K562 (cell line): ENCODE results near the gene SAMD14. TPM values are rescaled to one million over a fixed set of nuclear protein-coding genes. Genes with fewer than 3 reads are reported as not detected.

Experiments used
- ATAC-seq: fragments of 200-7000 bp; cut with Tn5 transposase; 3 replicates; pipeline ENCODE4 v1.9.1; 2020; ENCODE audit warnings: moderate library complexity
- BruUV-seq: library from RNA; stranded (reverse); fragments of 400-500 nt; replicated peaks from 2 replicates; lab custom pipeline; 2021; lab: Mats Ljungman, UMichigan
- CTCF ChIA-PET: fragments of 300-600 bp; formaldehyde crosslinking; extraction: SDS; loops from one replicate; lab custom pipeline; 2021; ENCODE audit warnings: low intra/inter-chr PET ratio; lab: Yijun Ruan, JAX
- POLR2A ChIA-PET: fragments of 300-600, 350-650 bp; sonication (Branson Sonifier 250); formaldehyde crosslinking; extraction: SDS; loops from one replicate; lab custom pipeline; 2021; ENCODE audit warnings: antibody characterized with exemption, inconsistent platforms; lab: Yijun Ruan, JAX
- DNase-seq, 4 experiments: peaks; one replicate each; pipeline versions ENCODE4 v3.0.0 to v3.0.0-alpha.2; 2011 to 2018; ENCODE audit warnings: low spot score in 3 of 4, mixed read lengths in 3 of 4; ENCODE audit errors: extremely low read depth in 1 of 4
- FAIRE-seq: peaks from 2 replicates; lab custom pipeline; 2011; peaks lifted over from hg19 to GRCh38; lab: Jason Lieb, UNC
- H2AFZ ChIP-seq: 2 replicates; pipeline ENCODE4 v1.6.0; 2011; ENCODE audit warnings: low read depth, low read length, control low read depth, inconsistent platforms
- H3K27ac ChIP-seq: fragments of 200-600 bp; 3 replicates; pipeline ENCODE4 v1.8.0; 2011; ENCODE audit warnings: low read depth, mild to moderate bottlenecking, control low read depth, inconsistent platforms, low read length, moderate library complexity, mixed read lengths; ENCODE audit errors: extremely low read depth
- H3K27me3 ChIP-seq, 2 experiments: fragments of 300-600 bp in 1 of 2; 2 replicates in 1 of 2; 3 replicates in 1 of 2; pipeline versions ENCODE4 v1.6.0 to v1.8.0; 2011; ENCODE audit warnings: inconsistent platforms in 2 of 2, low read length in 2 of 2, mild to moderate bottlenecking in 1 of 2, mixed read lengths in 1 of 2, moderate library complexity in 1 of 2; ENCODE audit not compliant: control insufficient read depth in 2 of 2, insufficient read depth in 2 of 2
- H3K36me3 ChIP-seq: fragments of 300-600 bp; 3 replicates; pipeline ENCODE4 v1.8.0; 2011; ENCODE audit warnings: mild to moderate bottlenecking, low read length, inconsistent platforms; ENCODE audit not compliant: control insufficient read depth, insufficient read depth
- H3K4me1 ChIP-seq, 2 experiments: fragments of 200-600 bp in 1 of 2; replicated peaks in 1 of 2; 2 replicates in 1 of 2; 3 replicates in 1 of 2; pipeline versions ENCODE4 v1.5.1 to v1.8.0; 2011; ENCODE audit warnings: inconsistent platforms in 2 of 2, low read length in 2 of 2, mild to moderate bottlenecking in 1 of 2, mixed read lengths in 1 of 2, moderate library complexity in 1 of 2; ENCODE audit not compliant: control insufficient read depth in 2 of 2, insufficient read depth in 2 of 2
- H3K4me2 ChIP-seq: 2 replicates; pipeline ENCODE4 v1.6.1; 2011; ENCODE audit warnings: low read length, control low read depth, inconsistent platforms, mixed read lengths; ENCODE audit not compliant: insufficient read depth
- H3K4me3 ChIP-seq: fragments of 200-600 bp; sonication (generic), shearing (Covaris generic); 2 replicates; pipeline ENCODE4 v1.5.1; 2016; ENCODE audit warnings: control low read depth, inconsistent platforms
- H3K79me2 ChIP-seq: fragments of 200-600 bp; 3 replicates; pipeline ENCODE4 v1.8.0; 2011; ENCODE audit warnings: low read length, inconsistent platforms; ENCODE audit not compliant: control insufficient read depth, insufficient read depth
- H3K9ac ChIP-seq, 2 experiments: 2 replicates each; pipeline versions ENCODE4 v1.6.0 to v1.6.1; 2011; ENCODE audit warnings: low read depth in 2 of 2, low read length in 2 of 2, control low read depth in 1 of 2, inconsistent platforms in 1 of 2, mild to moderate bottlenecking in 1 of 2, mixed read lengths in 1 of 2; ENCODE audit not compliant: insufficient read depth in 1 of 2
- H3K9me1 ChIP-seq: one replicate; pipeline ENCODE4 v1.6.0; 2011; ENCODE audit warnings: inconsistent platforms, mild to moderate bottlenecking, low read length, moderate library complexity; ENCODE audit not compliant: control insufficient read depth, insufficient read depth
- H3K9me3 ChIP-seq: replicated peaks from 2 replicates; pipeline ENCODE4 v1.5.1; 2011; ENCODE audit warnings: low read depth, low read length, inconsistent platforms; ENCODE audit not compliant: control insufficient read depth, insufficient read depth
- H4K20me1 ChIP-seq: replicated peaks from 2 replicates; pipeline ENCODE4 v1.6.1; 2011; ENCODE audit warnings: low read length, inconsistent platforms, mixed read lengths; ENCODE audit not compliant: control insufficient read depth, insufficient read depth
- GATAD2A ChIP-seq: fragments of 450-650 bp; IDR thresholded peaks from 2 replicates; pipeline ENCODE4 v1.6.1; 2017
- SMAD2 ChIP-seq: fragments of 150-350 bp; IDR thresholded peaks from 2 replicates; pipeline ENCODE4 v1.6.1; 2014; ENCODE audit warnings: low read depth, mild to moderate bottlenecking, low read length
- WGBS: fragments of 100-300 bp; shearing (Covaris generic); methylation state at CpG from one replicate; pipeline ENCODE4 v1.1.6; 2016; ENCODE audit warnings: low coverage, mixed read lengths; ENCODE audit not compliant: insufficient coverage; ENCODE audit errors: missing lambda C conversion rate; 5-methylcytosine and 5-hydroxymethylcytosine counted together
- in situ Hi-C: fragments of 300-500 bp; cut with MboI; formaldehyde crosslinking; loops from 4 replicates; pipeline ENCODE4 v1.15.0; 2018; ENCODE audit warnings: inconsistent platforms, mixed read lengths
- intact Hi-C: fragments of 100-400 bp; cut with micrococcal nuclease; formaldehyde crosslinking; loops from 2 replicates; pipeline ENCODE4 v1.14.2; 2022
- polyA plus RNA-seq, 8 experiments: library from polyadenylated mRNA; depleted of rRNA in 4 of 8; stranded (reverse) in 5 of 8; unstranded in 3 of 8; fragments of >200 nt; fragmentation: Nextera tagmentation in 2 of 8; fragmentation: Illumina TruSeq in 1 of 8; extraction: Ambion mirVana in 2 of 8; extraction: Trizol in 1 of 8; gene quantifications; 2 replicates each; pipeline versions ENCODE4 v1.2.1 to v1.2.3, GENCODE V29; 2011 to 2014; ENCODE audit warnings: inconsistent platforms in 1 of 8, missing spikeins in 1 of 8
- total RNA-seq, 7 experiments: library from RNA; depleted of rRNA in 6 of 7; stranded (reverse); fragments of >200 nt in 6 of 7; fragmentation: Illumina TruSeq in 2 of 7; extraction: Trizol in 2 of 7; gene quantifications; 2 replicates each; pipeline versions ENCODE4 v1.2.1 to v1.2.3, GENCODE V29; 2011 to 2021; ENCODE audit warnings: low replicate concordance in 1 of 7
- TF ChIP-seq, protein P1 (sequence below): sonication (generic); formaldehyde crosslinking; IDR thresholded peaks from 2 replicates; pipeline ENCODE4 v1.9.0; 2022; ENCODE audit warnings: mild to moderate bottlenecking, missing genetic modification reagents

The SAMD14 gene
- total and polyA plus RNA-seq, 9 of the 15 experiments (the other 6 are each of a cell fraction or from before 2014, with no cell fraction given) = 0.04 to 0.07 TPM; not detected in 7

DNA sequence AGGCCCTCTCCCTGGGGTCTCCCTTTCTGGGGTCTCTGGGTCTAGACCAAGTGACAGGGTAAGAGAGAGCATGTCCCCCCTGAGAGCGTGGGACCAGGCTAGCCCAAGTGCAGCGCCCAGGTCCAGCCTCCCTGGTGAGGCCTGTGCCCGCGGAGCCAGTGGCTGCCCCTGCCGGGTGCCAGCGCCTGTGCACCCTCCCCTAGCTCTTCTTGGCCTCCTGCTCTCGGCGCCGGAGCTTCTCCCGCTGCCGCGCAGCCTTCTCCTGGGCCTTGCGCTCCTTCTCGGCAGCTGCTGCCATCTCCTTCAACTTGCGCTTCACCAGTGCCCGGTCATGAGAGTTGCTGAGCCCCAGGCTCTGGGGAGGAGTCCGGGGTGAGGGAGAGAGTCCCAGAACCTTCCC lies 17.3 kb downstream of the SAMD14 start:
- TF ChIP-seq SMAD2 = no peak
- TF ChIP-seq GATAD2A = no peak
- TF ChIP-seq, protein P1, sequence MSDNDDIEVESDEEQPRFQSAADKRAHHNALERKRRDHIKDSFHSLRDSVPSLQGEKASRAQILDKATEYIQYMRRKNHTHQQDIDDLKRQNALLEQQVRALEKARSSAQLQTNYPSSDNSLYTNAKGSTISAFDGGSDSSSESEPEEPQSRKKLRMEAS = 0 out of 2 replicates have a peak, but pooled peaks have one; percentile 14
- in situ Hi-C loops = no loop called here
- Histone ChIP-seq H3K79me2 (no peaks in the 10 kb centered on the region), H3K4me2 (no peak overlapping the region), H3K9me3 (no peaks in the 10 kb centered on the region), H3K27me3 (peaks cover 5 to 24% of the 10 kb centered on the region in 2 experiments; a peak in 3 of 5 replicates), H3K9ac (no peak overlapping the region), H2AFZ (no peak overlapping the region), H4K20me1 (peaks cover 6% of the 10 kb centered on the region), H3K4me1 (peaks cover 8 to 49% of the 10 kb centered on the region in 2 experiments), H3K27ac (no peak overlapping the region), H3K4me3 (no peak overlapping the region), H3K36me3 (no peaks in the 10 kb centered on the region), H3K9me1 (no peaks in the 10 kb centered on the region)
- CTCF ChIA-PET = no interaction called here
- WGBS = 65% methylated on average over 14 of the region's 17 CpGs
- no peak for FAIRE-seq
- BruUV-seq = no TSS peak
- ATAC-seq = no peak
- intact Hi-C loops = no loop called here
- DNase-seq = no peak
- POLR2A ChIA-PET = interaction anchor here (0.6 to 1.1 kb wide), 3 partner anchors 8 to 373 kb away, joined by 3 to 4 read pairs (median 4); no protein-coding TSS in a partner anchor
